ENCODE results near the gene CD163.
"Not testable (repeated sequence)": the region's sequence is repeated elsewhere in the genome, so short reads cannot be mapped to it uniquely, and the experiment has no call there.

DNA sequence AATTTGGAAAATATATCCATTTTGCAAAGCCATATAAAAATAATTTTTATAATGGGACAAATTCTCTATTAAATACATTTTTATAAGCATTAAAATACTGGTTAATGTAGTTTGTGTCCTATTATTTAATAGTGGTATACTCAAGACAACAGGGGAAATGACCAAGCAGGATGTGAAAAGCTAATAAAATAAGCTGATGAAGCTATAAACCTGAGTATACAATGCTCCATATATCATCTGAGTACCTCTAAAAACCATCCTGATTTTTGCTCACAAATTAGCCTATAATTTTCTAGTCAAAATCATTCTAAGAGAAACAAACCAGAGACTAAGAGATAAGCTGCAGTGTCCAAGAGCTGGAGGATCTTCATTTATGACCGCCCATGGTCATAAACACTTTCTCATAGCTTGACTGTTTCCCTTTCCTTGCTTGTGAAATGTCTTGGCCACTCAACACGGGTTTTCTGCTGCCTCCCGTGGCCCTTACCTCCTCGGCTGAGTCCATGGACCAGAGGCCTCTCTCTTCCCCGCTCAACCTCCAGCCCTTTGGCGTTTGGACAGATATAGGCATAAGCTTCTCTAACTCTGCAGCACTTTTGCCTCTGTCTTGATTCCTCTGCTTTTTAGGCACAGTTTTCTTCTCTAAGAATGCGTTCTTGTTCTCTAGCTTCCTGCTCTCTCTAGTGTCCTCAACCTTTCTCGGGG is 65.1 kb downstream of the CD163 start:
- TF ChIP-seq, protein P1, sequence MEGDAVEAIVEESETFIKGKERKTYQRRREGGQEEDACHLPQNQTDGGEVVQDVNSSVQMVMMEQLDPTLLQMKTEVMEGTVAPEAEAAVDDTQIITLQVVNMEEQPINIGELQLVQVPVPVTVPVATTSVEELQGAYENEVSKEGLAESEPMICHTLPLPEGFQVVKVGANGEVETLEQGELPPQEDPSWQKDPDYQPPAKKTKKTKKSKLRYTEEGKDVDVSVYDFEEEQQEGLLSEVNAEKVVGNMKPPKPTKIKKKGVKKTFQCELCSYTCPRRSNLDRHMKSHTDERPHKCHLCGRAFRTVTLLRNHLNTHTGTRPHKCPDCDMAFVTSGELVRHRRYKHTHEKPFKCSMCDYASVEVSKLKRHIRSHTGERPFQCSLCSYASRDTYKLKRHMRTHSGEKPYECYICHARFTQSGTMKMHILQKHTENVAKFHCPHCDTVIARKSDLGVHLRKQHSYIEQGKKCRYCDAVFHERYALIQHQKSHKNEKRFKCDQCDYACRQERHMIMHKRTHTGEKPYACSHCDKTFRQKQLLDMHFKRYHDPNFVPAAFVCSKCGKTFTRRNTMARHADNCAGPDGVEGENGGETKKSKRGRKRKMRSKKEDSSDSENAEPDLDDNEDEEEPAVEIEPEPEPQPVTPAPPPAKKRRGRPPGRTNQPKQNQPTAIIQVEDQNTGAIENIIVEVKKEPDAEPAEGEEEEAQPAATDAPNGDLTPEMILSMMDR (IDR thresholded peaks at IDR 0.05): not testable (repeated sequence)
- TF ChIP-seq POLR2A (IDR thresholded peaks at IDR 0.05): not testable (repeated sequence)

Data from testis (tissue), 2 donors.